Activated CD8-positive, alpha-beta memory T cell treated with anti-CD3 and anti-CD28 coated beads, Interleukin-2, amount 50 U/mL, for 1 hour (primary cell): Measurements from ENCODE around the gene TMEFF2.

ENCODE experiments used
- DNase-seq: peaks from one replicate; pipeline ENCODE4 v3.0.0-alpha.2; 2020; ENCODE audit errors: extremely low read depth

Gene TMEFF2, protein sequence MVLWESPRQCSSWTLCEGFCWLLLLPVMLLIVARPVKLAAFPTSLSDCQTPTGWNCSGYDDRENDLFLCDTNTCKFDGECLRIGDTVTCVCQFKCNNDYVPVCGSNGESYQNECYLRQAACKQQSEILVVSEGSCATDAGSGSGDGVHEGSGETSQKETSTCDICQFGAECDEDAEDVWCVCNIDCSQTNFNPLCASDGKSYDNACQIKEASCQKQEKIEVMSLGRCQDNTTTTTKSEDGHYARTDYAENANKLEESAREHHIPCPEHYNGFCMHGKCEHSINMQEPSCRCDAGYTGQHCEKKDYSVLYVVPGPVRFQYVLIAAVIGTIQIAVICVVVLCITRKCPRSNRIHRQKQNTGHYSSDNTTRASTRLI

DNA sequence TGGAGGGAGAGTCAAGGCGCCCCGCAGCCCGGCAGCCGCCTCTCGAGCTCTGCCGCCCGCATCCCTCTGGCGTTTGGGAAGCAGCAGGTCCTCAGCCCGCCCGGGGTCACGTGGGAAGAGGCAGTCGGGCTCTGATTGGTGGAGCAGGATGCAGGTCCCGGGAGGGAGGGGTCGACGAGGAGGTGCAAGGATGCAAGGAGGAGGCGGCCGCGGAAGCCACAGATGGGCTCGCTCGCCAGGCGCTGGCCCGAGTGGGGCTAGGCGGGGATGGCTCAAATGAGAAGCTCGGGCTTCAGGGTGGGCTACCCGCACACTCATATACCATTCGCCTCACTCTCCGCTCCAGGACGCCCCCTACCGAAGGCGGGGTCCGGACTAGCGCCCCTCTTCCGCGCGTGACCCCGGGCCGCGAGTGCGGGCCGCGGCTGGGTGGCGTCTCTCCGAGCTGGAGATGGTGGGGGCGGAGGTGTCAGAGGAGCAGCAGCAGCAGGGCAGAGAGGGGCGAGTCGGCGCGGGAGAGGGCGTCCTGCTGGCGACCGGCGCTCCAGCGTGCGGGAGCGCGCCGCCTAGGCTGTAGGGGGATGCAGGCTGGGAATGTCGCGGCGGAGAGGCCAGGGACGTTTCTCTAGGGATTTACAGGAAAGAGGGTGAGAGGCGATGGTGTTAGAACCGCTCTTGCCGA lies at the start of gene TMEFF2:
Gene TMEFF2, minus strand, starts transcription at position 68 of the 682 bp plus-strand sequence. CDS start 409 bp downstream, outside the sequence.
- DNase-seq, result no peak

GRCh38 chr2:192243488-192243887 lies 48.8 kb upstream of the TMEFF2 start:
- DNase-seq, result no peak

DNA sequence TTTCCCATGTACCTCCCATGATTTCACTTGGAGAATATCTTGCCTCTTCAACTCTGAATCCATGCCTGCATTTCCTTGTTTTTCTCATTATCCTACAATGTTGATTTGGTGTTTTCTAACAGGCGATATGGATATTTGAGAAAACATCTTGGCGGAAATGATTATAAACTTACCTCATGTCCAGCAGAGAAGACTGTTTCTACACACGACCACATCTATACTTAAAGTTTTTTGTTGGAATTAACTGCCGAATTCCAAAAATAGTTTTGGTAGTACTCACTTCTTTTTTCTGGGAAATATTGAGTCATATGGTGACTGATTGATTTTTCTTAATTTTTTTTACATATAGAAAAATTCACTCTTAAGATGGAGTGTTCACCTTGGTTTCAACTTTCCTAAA lies 41.4 kb upstream of the TMEFF2 start:
- no peak for DNase-seq

- DNase-seq, result no peak
Measured at GRCh38 chr2:192230889-192231453, 36.2 kb upstream of the TMEFF2 start.

DNA sequence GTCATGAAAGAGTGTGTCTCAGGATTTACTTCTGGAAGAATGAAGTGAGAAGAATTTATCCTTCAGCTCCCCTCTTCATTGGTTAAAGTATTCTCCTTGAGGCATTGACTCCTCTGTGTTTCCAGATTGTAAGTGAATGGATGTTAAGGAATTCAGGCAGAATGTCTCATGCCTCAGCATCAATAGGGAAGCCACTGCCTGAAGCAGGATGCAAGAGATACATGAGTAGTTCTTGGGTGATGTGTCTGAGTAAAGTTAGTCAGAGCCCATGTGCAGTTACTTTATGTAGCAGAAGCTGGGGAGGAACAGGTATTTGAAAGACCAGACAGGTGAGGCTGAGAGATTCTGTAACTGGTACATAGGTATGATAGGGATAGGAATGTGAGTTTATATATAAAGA lies 34.0 kb upstream of the TMEFF2 start:
- no peak for DNase-seq

DNA sequence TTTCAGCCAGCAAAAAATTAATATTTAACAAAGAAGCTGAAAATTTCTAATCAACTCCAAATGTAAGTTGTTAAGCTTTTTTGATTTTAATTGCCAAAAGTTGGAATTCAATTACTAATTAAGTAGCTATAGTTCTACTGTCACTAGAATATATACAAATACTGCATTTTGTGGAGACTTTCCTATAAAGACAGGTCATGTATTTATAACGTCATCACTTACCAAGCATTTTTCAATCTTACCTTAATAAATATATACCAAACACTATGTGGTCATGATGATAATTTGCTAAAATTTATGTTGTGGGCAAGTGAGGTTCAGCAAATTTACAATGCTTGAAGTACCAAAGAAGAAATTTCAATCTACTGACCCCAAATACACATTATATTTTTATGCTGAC lies 24.2 kb upstream of the TMEFF2 start:
- DNase-seq, result no peak

GRCh38 chr2:192218377-192218776 lies 23.6 kb upstream of the TMEFF2 start:
- no peak for DNase-seq

DNA sequence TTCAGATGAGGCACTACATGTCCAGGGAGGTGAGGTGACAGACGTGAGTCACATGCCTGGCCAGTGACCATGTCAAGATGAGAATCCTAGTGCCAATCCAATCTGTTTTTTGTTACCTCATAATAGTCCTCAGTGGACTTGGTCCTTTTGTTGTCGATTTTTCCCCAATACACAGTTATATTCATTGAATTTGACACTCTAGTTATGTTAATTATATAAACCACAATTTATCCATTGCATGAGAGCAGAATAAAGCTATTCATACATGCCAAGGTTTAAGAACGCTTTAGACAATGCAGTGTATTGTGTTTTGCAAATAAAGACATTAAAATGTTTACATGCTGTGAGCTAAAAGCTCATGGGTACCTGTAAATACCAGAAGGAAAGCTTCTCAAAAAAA lies 21.6 kb upstream of the TMEFF2 start:
- DNase-seq, result no peak

- no peak for DNase-seq
Measured at GRCh38 chr2:192215096-192215877, 20.6 kb upstream of the TMEFF2 start.

GRCh38 chr2:192208848-192209247 lies 14.1 kb upstream of the TMEFF2 start:
- no peak for DNase-seq

GRCh38 chr2:192206399-192206798 lies 11.7 kb upstream of the TMEFF2 start:
- no peak for DNase-seq

DNA sequence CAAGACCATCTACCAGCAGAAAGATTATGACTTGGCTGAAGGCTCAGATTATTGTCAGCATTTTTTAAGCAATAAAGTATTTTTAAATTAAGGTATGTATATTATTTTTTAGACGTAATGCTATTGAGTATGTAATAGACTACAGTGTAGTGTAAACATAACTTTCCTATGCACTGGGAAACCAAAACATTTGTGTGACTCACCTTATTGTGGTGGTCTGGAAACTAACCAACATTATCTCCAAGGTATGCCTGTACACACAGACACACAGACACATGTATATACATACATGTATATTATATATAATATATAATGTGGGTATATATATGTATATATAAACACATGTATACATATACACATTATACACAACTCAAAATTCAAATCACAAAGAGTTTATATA lies 9.1 kb upstream of the TMEFF2 start:
- DNase-seq, result no peak

DNA sequence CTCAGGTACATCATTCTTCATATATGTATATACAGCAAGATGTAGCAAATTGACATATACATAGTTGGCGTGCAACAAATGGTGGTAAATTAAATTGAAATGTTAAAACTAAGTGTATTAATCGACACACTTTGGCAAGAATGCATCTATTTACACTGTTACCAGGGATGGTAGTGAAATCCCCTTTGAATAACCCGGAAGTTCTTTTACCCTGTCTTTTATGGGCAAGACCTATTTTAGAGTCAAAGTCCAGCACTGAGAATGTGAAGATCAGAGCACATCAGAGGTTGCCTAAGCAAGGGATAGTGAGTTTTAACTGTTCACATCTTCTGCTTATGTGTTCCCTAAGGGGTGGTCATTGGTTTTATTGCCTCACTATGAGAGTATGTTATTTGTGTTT lies 7.6 kb upstream of the TMEFF2 start:
- DNase-seq, result no peak

GRCh38 chr2:192201116-192201515 lies 6.4 kb upstream of the TMEFF2 start:
- DNase-seq, result no peak

GRCh38 chr2:192197357-192197756 lies 2.6 kb upstream of the TMEFF2 start:
- DNase-seq, result no peak

- no peak for DNase-seq
Measured at GRCh38 chr2:192196421-192197194, 1.9 kb upstream of the TMEFF2 start.

- no peak for DNase-seq
Measured at GRCh38 chr2:192195548-192196418, 1.1 kb upstream of the TMEFF2 start.

- no peak for DNase-seq
Measured at GRCh38 chr2:192194265-192194865, 368 bp downstream of the TMEFF2 start.

DNA sequence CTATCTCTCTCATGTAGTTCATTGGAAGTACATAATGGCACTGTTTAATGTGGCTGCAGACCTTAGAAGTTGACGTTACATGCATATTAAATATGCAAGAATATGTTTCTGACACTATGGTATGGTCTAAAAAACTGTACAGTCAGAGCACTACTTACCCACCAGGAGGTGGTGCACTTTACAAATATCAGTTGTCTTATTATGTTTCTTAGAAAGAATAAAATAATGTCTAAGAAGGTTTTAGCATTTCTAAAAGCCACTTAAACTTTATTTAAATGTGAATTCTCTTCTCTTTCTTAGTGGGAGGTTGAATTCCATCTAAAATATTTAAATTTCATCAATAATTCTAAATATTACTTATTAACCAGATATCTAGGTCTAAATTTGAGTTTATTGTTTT lies 4.3 kb downstream of the TMEFF2 start:
- no peak for DNase-seq

DNA sequence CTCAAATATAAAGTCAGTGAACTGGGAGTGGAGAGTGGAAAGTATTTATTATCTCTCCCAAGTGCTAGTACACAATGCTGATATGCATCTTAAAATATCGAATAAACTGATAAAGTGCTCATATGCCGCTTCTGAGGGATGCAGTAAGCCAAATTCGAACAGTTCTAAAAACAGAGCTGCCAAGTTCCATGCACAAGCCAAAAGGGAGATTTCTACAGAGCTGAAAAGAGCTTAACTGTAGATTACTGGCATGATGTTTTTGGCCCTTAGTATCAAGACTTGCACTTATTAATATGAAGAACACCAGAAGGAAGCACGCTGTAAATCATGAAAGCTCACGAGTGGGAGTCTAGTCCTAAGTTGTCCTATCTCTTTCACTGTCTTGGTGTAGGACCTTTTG lies 7.9 kb downstream of the TMEFF2 start:
- DNase-seq, result no peak
